IMR-90 (cell line): ENCODE measurements around the gene PAQR7. TPM values are rescaled to one million over a fixed set of nuclear protein-coding genes. Genes with fewer than 3 reads are reported as not detected.

Experiments used
- ATAC-seq: fragments of 200-7000 bp; cut with Tn5 transposase; 2 replicates; pipeline ENCODE4 v1.9.1; 2020; ENCODE audit warnings: low read depth, mild to moderate bottlenecking, moderate library complexity
- BruUV-seq: library from RNA; stranded (reverse); fragments of 400-500 nt; replicated peaks from 2 replicates; lab custom pipeline; 2021; lab: Mats Ljungman, UMichigan
- CTCF ChIA-PET: fragments of 300-600 bp; formaldehyde crosslinking; extraction: SDS; loops from one replicate; lab custom pipeline; 2021; ENCODE audit warnings: antibody characterized with exemption; lab: Yijun Ruan, JAX
- POLR2A ChIA-PET: fragments of 300-600 bp; sonication (Branson Sonifier 250); formaldehyde crosslinking; loops from one replicate; lab custom pipeline; 2022; ENCODE audit warnings: antibody characterized with exemption; ENCODE audit not compliant: unreplicated experiment; lab: Charles Lee
- DNase-seq: peaks from one replicate; pipeline ENCODE4 v3.0.0; 2013
- H2AFZ ChIP-seq: replicated peaks from 2 replicates; pipeline ENCODE3; 2013; ENCODE audit warnings: low read length, mild to moderate bottlenecking; ENCODE audit not compliant: poor library complexity
- H2AK5ac ChIP-seq: 2 replicates; pipeline ENCODE4 v1.6.1; 2013; ENCODE audit warnings: low read depth, low read length, inconsistent platforms
- H2AK9ac ChIP-seq: replicated peaks from 2 replicates; pipeline ENCODE3; 2013; ENCODE audit warnings: mild to moderate bottlenecking, low read depth, low read length, moderate library complexity; ENCODE audit not compliant: poor library complexity
- H2BK120ac ChIP-seq: 2 replicates; pipeline ENCODE4 v1.6.1; 2013; ENCODE audit warnings: low read depth, low read length, inconsistent platforms
- H2BK15ac ChIP-seq: 3 replicates; pipeline ENCODE4 v1.6.1; 2013; ENCODE audit warnings: low read depth, low read length, inconsistent platforms
- H2BK20ac ChIP-seq: 2 replicates; pipeline ENCODE4 v1.6.1; 2013; ENCODE audit warnings: low read depth, mild to moderate bottlenecking, inconsistent platforms, low read length, moderate library complexity
- H2BK5ac ChIP-seq: 2 replicates; pipeline ENCODE4 v1.6.1; 2013; ENCODE audit warnings: mild to moderate bottlenecking, low read depth, low read length, inconsistent platforms; ENCODE audit not compliant: poor library complexity, severe bottlenecking
- H3K14ac ChIP-seq: replicated peaks from 2 replicates; pipeline ENCODE4 v1.6.1; 2013; ENCODE audit warnings: low read depth, low read length, inconsistent platforms
- H3K18ac ChIP-seq: 2 replicates; pipeline ENCODE4 v1.6.1; 2013; ENCODE audit warnings: low read depth, low read length, control low read depth
- H3K23ac ChIP-seq: 2 replicates; pipeline ENCODE4 v1.6.1; 2013; ENCODE audit warnings: low read depth, low read length, inconsistent platforms
- H3K27ac ChIP-seq: 2 replicates; pipeline ENCODE4 v1.5.1; 2013; ENCODE audit warnings: mild to moderate bottlenecking, control low read depth, low read length; ENCODE audit not compliant: insufficient read depth
- H3K27me3 ChIP-seq: 2 replicates; pipeline ENCODE4 v1.6.1; 2013; ENCODE audit warnings: low read length; ENCODE audit not compliant: control insufficient read depth, insufficient read depth
- H3K36me3 ChIP-seq: 2 replicates; pipeline ENCODE4 v1.6.1; 2013; ENCODE audit warnings: low read length, mixed read lengths; ENCODE audit not compliant: control insufficient read depth, insufficient read depth
- H3K4ac ChIP-seq: 2 replicates; pipeline ENCODE4 v1.6.1; 2013; ENCODE audit warnings: low read depth, low read length, inconsistent platforms
- H3K4me1 ChIP-seq: 2 replicates; pipeline ENCODE4 v1.6.1; 2013; ENCODE audit warnings: low read length, mixed read lengths; ENCODE audit not compliant: control insufficient read depth, insufficient read depth
- H3K4me2 ChIP-seq: 2 replicates; pipeline ENCODE4 v1.6.1; 2013; ENCODE audit warnings: low read depth, mild to moderate bottlenecking, control low read depth, low read length, moderate library complexity
- H3K4me3 ChIP-seq: 2 replicates; pipeline ENCODE4 v1.5.1; 2013; ENCODE audit warnings: low read depth, mild to moderate bottlenecking, control low read depth, low read length, moderate library complexity; ENCODE audit not compliant: insufficient read depth
- H3K56ac ChIP-seq: 2 replicates; pipeline ENCODE4 v1.6.1; 2013; ENCODE audit warnings: low read length, inconsistent platforms; ENCODE audit not compliant: insufficient read depth; ENCODE audit errors: extremely low read depth
- H3K79me1 ChIP-seq, 2 experiments: 2 replicates each; pipeline ENCODE4 v1.6.1; 2013; ENCODE audit warnings: low read length in 2 of 2, inconsistent platforms in 1 of 2, low read depth in 1 of 2
- H3K9ac ChIP-seq: 2 replicates; pipeline ENCODE4 v1.6.1; 2013; ENCODE audit warnings: low read depth, low read length, control low read depth
- H3K9me1 ChIP-seq: 2 replicates; pipeline ENCODE4 v1.6.1; 2013; ENCODE audit warnings: low read length, inconsistent platforms; ENCODE audit not compliant: insufficient read depth
- H3K9me3 ChIP-seq: 2 replicates; pipeline ENCODE4 v1.6.1; 2013; ENCODE audit warnings: low read length; ENCODE audit not compliant: control insufficient read depth, insufficient read depth
- H4K20me1 ChIP-seq: 2 replicates; pipeline ENCODE4 v1.6.1; 2013; ENCODE audit warnings: low read length, inconsistent platforms; ENCODE audit not compliant: insufficient read depth
- H4K5ac ChIP-seq: 2 replicates; pipeline ENCODE4 v1.6.1; 2013; ENCODE audit warnings: mild to moderate bottlenecking, low read depth, low read length, control low read depth
- H4K8ac ChIP-seq, 2 experiments: 2 replicates each; pipeline ENCODE4 v1.6.1; 2013; ENCODE audit warnings: low read depth in 2 of 2, low read length in 2 of 2, control low read depth in 1 of 2, inconsistent platforms in 1 of 2
- H4K91ac ChIP-seq: 2 replicates; pipeline ENCODE4 v1.6.1; 2013; ENCODE audit warnings: low read depth, low read length, inconsistent platforms; ENCODE audit not compliant: insufficient read depth
- CEBPB ChIP-seq: IDR thresholded peaks from 2 replicates; pipeline ENCODE4 v1.6.1; 2012; ENCODE audit warnings: low read depth, low read length, improper control_type of control experiment
- CHD1 ChIP-seq: IDR thresholded peaks from 2 replicates; pipeline ENCODE4 v1.6.1; 2012; ENCODE audit warnings: low read depth, low read length, improper control_type of control experiment
- ELK1 ChIP-seq: fragments of 150-350 bp; IDR thresholded peaks from 2 replicates; pipeline ENCODE4 v1.6.1; 2016; ENCODE audit warnings: low read depth, mild to moderate bottlenecking, low read length, moderate library complexity, borderline replicate concordance
- FOS ChIP-seq: fragments of 150-350 bp; IDR thresholded peaks from 2 replicates; pipeline ENCODE4 v1.6.1; 2016; ENCODE audit warnings: low read depth, low read length
- MXI1 ChIP-seq: IDR thresholded peaks from 2 replicates; pipeline ENCODE4 v1.6.1; 2012; ENCODE audit warnings: low read depth, mild to moderate bottlenecking, low read length, moderate library complexity, borderline replicate concordance
- NFE2L2 ChIP-seq: fragments of 150-350 bp; IDR thresholded peaks from 2 replicates; pipeline ENCODE4 v1.6.1; 2016; ENCODE audit warnings: low read depth, mild to moderate bottlenecking, low read length
- RCOR1 ChIP-seq: IDR thresholded peaks from 2 replicates; pipeline ENCODE4 v1.6.1; 2012; ENCODE audit warnings: mild to moderate bottlenecking, low read length, improper control_type of control experiment; ENCODE audit not compliant: insufficient replicate concordance
- SMC3 ChIP-seq: fragments of 150-350 bp; IDR thresholded peaks from 2 replicates; pipeline ENCODE4 v1.6.1; 2016; ENCODE audit warnings: low read depth, mild to moderate bottlenecking, antibody characterized with exemption, low read length, moderate library complexity
- USF2 ChIP-seq: fragments of 150-350 bp; IDR thresholded peaks from 2 replicates; pipeline ENCODE4 v1.6.1; 2017; ENCODE audit warnings: mild to moderate bottlenecking, antibody characterized with exemption, low read length, low read depth
- dilution Hi-C: fragments of 300-500 bp; cut with HindIII; formaldehyde crosslinking; loops from one replicate; pipeline ENCODE4 v1.14.3; 2018; ENCODE audit warnings: low sequenced_read_pairs; ENCODE audit not compliant: unreplicated experiment
- in situ Hi-C: fragments of 300-500 bp; cut with MboI; formaldehyde crosslinking; loops from 3 replicates; pipeline ENCODE4 v1.14.3; 2019; ENCODE audit warnings: low sequenced_read_pairs, inconsistent platforms, mixed read lengths
- intact Hi-C: fragments of 100-400 bp; cut with micrococcal nuclease; formaldehyde crosslinking; loops from 2 replicates; pipeline ENCODE4 v1.10.0; 2022
- polyA plus RNA-seq, 3 experiments: library from polyadenylated mRNA; depleted of rRNA; stranded (reverse); fragments of >200 nt; gene quantifications; 2 replicates each; pipeline ENCODE4 v1.2.3, GENCODE V29; 2012; ENCODE audit warnings: low replicate concordance in 1 of 3
- total RNA-seq: library from RNA; depleted of rRNA; stranded (reverse); fragments of >200 nt; gene quantifications from 2 replicates; pipeline ENCODE4 v1.2.3, GENCODE V29; 2012

Gene PAQR7
- total and polyA plus RNA-seq, 2 of the 4 experiments (the other 2 are of a cell fraction) = 9.0 to 12.9 TPM

GRCh38 chr1:25914074-25914995, 38.8 kb upstream of the PAQR7 start (continued):
- no peak for TF ChIP-seq MXI1

GRCh38 chr1:25913206-25913605, 37.7 kb upstream of the PAQR7 start:
- in situ Hi-C loops (no loop called here), intact Hi-C loops (no loop called here), dilution Hi-C loops (no loop called here)
- H2BK15ac ChIP-seq = peak overlapping the region; percentile 41; the same call in 1 of the 3 replicates
- H3K18ac ChIP-seq = peak overlapping the region; percentile 35; the same call in 1 of the 2 replicates
- H2BK5ac ChIP-seq = peak overlapping the region; percentile 14
- no peak overlapping the region for H2AFZ ChIP-seq
- no peak for DNase-seq
- no peak overlapping the region for H4K91ac ChIP-seq
- no peak overlapping the region for H3K23ac ChIP-seq
- H2BK120ac ChIP-seq = peak overlapping the region; percentile 39; the same call in 1 of the 2 replicates
- no peaks in the 10 kb centered on the region for H3K27me3 ChIP-seq
- H3K56ac ChIP-seq = no peak overlapping the region
- H2BK20ac ChIP-seq = no peak overlapping the region
- no peak overlapping the region for H3K4me2 ChIP-seq
- ChIA-PET POLR2A (no interaction called here), CTCF (interaction anchor here (1.8 kb wide), 1 partner anchor 9 kb away, joined by 4 read pairs; no protein-coding TSS in a partner anchor)
- no peak overlapping the region for H3K9ac ChIP-seq
- H3K9me1 ChIP-seq = peaks cover 8% of the 10 kb centered on the region; the same call in 1 of the 2 replicates
- no peak overlapping the region for H2AK9ac ChIP-seq
- no peak overlapping the region for H3K4me3 ChIP-seq
- H4K5ac ChIP-seq = no peak overlapping the region
- peaks cover 8% of the 10 kb centered on the region; the same call in 1 of the 2 replicates for H3K4me1 ChIP-seq
- no peaks in the 10 kb centered on the region for H3K9me3 ChIP-seq
- H3K36me3 ChIP-seq = no peaks in the 10 kb centered on the region
- no peak overlapping the region for H4K8ac ChIP-seq
- H3K4ac ChIP-seq = peak overlapping the region; percentile 15; the same call in 1 of the 2 replicates
- no peak overlapping the region for H3K14ac ChIP-seq
- TF ChIP-seq USF2 = no peak
- no peak for TF ChIP-seq MXI1
- TF ChIP-seq CHD1 = no peak
- no peak for TF ChIP-seq RCOR1
- TF ChIP-seq NFE2L2 = no peak
- TF ChIP-seq FOS = no peak
- TF ChIP-seq SMC3 = no peak
- no peak for TF ChIP-seq CEBPB
- no peak for TF ChIP-seq ELK1
- no TSS peak for BruUV-seq
- H4K20me1 ChIP-seq = no peaks in the 10 kb centered on the region
- H3K27ac ChIP-seq = no peak overlapping the region
- peaks cover 0 to 3% of the 10 kb centered on the region in 2 experiments; a peak in 1 of 4 replicates for H3K79me1 ChIP-seq
- ATAC-seq = no peak
- peak overlapping the region; percentile 26; the same call in 1 of the 2 replicates for H2AK5ac ChIP-seq
